HEK293T (cell line): Measurements from ENCODE around the gene CRIM1.

Experiments used
- CTCF ChIA-PET: fragments of 350-600 bp; formaldehyde crosslinking; extraction: SDS; loops from one replicate; lab custom pipeline; 2021; ENCODE audit warnings: antibody characterized with exemption, inconsistent platforms; lab: Yijun Ruan, JAX
- POLR2A ChIA-PET: fragments of 350-600 bp; formaldehyde crosslinking; extraction: SDS; loops from one replicate; lab custom pipeline; 2020; ENCODE audit warnings: antibody characterized with exemption, inconsistent platforms; lab: Yijun Ruan, JAX
- DNase-seq: peaks from one replicate; pipeline ENCODE4 v3.0.0; 2012; ENCODE audit warnings: mixed read lengths; ENCODE audit errors: extremely low spot score
- ARNT ChIP-seq: fragments of 450-650 bp; IDR thresholded peaks from 2 replicates; pipeline ENCODE4 v1.6.1; 2017; ENCODE audit warnings: mild to moderate bottlenecking
- BHLHE40 ChIP-seq: fragments of 450-650 bp; IDR thresholded peaks from 2 replicates; pipeline ENCODE4 v1.6.1; 2016; ENCODE audit warnings: mild to moderate bottlenecking, moderate library complexity, borderline replicate concordance
- CTBP1 ChIP-seq: fragments of 450-650 bp; IDR thresholded peaks from 2 replicates; pipeline ENCODE4 v1.6.1; 2016; ENCODE audit warnings: borderline replicate concordance
- ELF4 ChIP-seq: fragments of 450-650 bp; IDR thresholded peaks from 2 replicates; pipeline ENCODE4 v1.6.1; 2017; ENCODE audit warnings: antibody characterized with exemption
- FOXA1 ChIP-seq: fragments of 450-650 bp; IDR thresholded peaks from 2 replicates; pipeline ENCODE4 v1.6.1; 2016; ENCODE audit warnings: mild to moderate bottlenecking
- FOXK2 ChIP-seq: fragments of 450-650 bp; IDR thresholded peaks from 2 replicates; pipeline ENCODE4 v1.6.1; 2016; ENCODE audit warnings: mild to moderate bottlenecking
- FOXM1 ChIP-seq: fragments of 450-650 bp; IDR thresholded peaks from 2 replicates; pipeline ENCODE4 v1.6.1; 2017; ENCODE audit warnings: mild to moderate bottlenecking, borderline replicate concordance
- HDGF ChIP-seq: fragments of 450-650 bp; IDR thresholded peaks from 2 replicates; pipeline ENCODE4 v1.6.1; 2017; ENCODE audit warnings: antibody characterized with exemption, borderline replicate concordance
- L3MBTL2 ChIP-seq: fragments of 450-650 bp; conservative IDR thresholded peaks from 2 replicates; pipeline ENCODE4 v1.6.1; 2016; ENCODE audit warnings: mild to moderate bottlenecking
- LEF1 ChIP-seq: fragments of 450-650 bp; IDR thresholded peaks from 2 replicates; pipeline ENCODE4 v1.6.1; 2017; ENCODE audit warnings: mild to moderate bottlenecking, borderline replicate concordance
- NFRKB ChIP-seq: fragments of 450-650 bp; IDR thresholded peaks from 2 replicates; pipeline ENCODE4 v1.6.1; 2016; ENCODE audit warnings: mild to moderate bottlenecking, moderate library complexity
- PKNOX1 ChIP-seq: fragments of 450-650 bp; IDR thresholded peaks from 2 replicates; pipeline ENCODE4 v1.6.1; 2016
- SP1 ChIP-seq: fragments of 450-650 bp; IDR thresholded peaks from 2 replicates; pipeline ENCODE4 v1.6.1; 2017
- SUZ12 ChIP-seq: fragments of 450-650 bp; IDR thresholded peaks from 2 replicates; pipeline ENCODE4 v1.6.1; 2016; ENCODE audit warnings: mild to moderate bottlenecking
- TARDBP ChIP-seq: fragments of 450-650 bp; IDR thresholded peaks from 2 replicates; pipeline ENCODE4 v1.6.1; 2016
- ZNF384 ChIP-seq: fragments of 450-650 bp; IDR thresholded peaks from 2 replicates; pipeline ENCODE4 v1.6.1; 2016

CRIM1 gene

GRCh38 chr2:36497570-36498163 is 142.1 kb downstream of the CRIM1 start:
- TF ChIP-seq BHLHE40 (no peak), FOXM1 (no peak), NFRKB (no peak), ZNF384 (no peak)
- DNase-seq = no peak
- POLR2A ChIA-PET = no interaction called here
- CTCF ChIA-PET = no interaction called here

- TF ChIP-seq SP1 (no peak), SUZ12 (no peak), L3MBTL2 (no peak), ARNT (no peak), NFRKB (no peak), TARDBP (no peak), ZNF384 (no peak), PKNOX1 (no peak), FOXA1 (no peak), FOXK2 (no peak), ELF4 (no peak), HDGF (no peak), CTBP1 (no peak), FOXM1 (no peak), LEF1 (no peak), BHLHE40 (no peak)
- no peak for DNase-seq
- ChIA-PET CTCF (interaction anchor here (1.5 kb wide), 1 partner anchor 9 kb away, joined by 4 read pairs; no protein-coding TSS in a partner anchor), POLR2A (interaction anchor here (1.1 kb wide), 1 partner anchor 144 kb away, joined by 3 read pairs; the partner anchor contains the start of gene CRIM1)
These were observed 143.7 kb downstream of the CRIM1 start for GRCh38 chr2:36499128-36499820.

GRCh38 chr2:36500072-36500471 is 144.5 kb downstream of the CRIM1 start:
- CTCF ChIA-PET = interaction anchor here (0.7 to 1.5 kb wide), 2 partner anchors 9 to 150 kb away, joined by 4 read pairs; no protein-coding TSS in a partner anchor
- POLR2A ChIA-PET = interaction anchor here (1.1 kb wide), 1 partner anchor 144 kb away, joined by 3 read pairs; the partner anchor contains the start of gene CRIM1
- no peak for DNase-seq
- TF ChIP-seq ZNF384 (no peak), BHLHE40 (no peak), ARNT (no peak), PKNOX1 (no peak), SP1 (no peak), ELF4 (no peak), TARDBP (no peak), SUZ12 (no peak), LEF1 (no peak), NFRKB (no peak), FOXA1 (no peak), HDGF (no peak), CTBP1 (no peak), FOXM1 (no peak)

GRCh38 chr2:36502081-36502480 is 146.5 kb downstream of the CRIM1 start:
- DNase-seq = no peak
- ChIA-PET POLR2A (no interaction called here), CTCF (interaction anchor here (0.9 kb wide), 1 partner anchor 162 kb away, joined by 4 read pairs; no protein-coding TSS in a partner anchor)
- no peak for TF ChIP-seq LEF1
- TF ChIP-seq ELF4 = no peak

- ChIA-PET POLR2A (no interaction called here), CTCF (interaction anchor here (0.6 to 2.4 kb wide), 7 partner anchors 16 to 1268 kb away, joined by 3 to 6 read pairs (median 5); no protein-coding TSS in a partner anchor)
- no peak for TF ChIP-seq BHLHE40
- TF ChIP-seq L3MBTL2 = no peak
- no peak for TF ChIP-seq ELF4
- TF ChIP-seq NFRKB = no peak
- TF ChIP-seq TARDBP = no peak
- no peak for TF ChIP-seq HDGF
- no peak for TF ChIP-seq SUZ12
- no peak for TF ChIP-seq FOXM1
- TF ChIP-seq LEF1 = no peak
- TF ChIP-seq ARNT = no peak
- no peak for TF ChIP-seq PKNOX1
- TF ChIP-seq CTBP1 = no peak
- TF ChIP-seq SP1 = no peak
- TF ChIP-seq ZNF384 = no peak
- no peak for TF ChIP-seq FOXK2
- no peak for TF ChIP-seq FOXA1
- peak; percentile 63 for DNase-seq
These were observed 151.8 kb downstream of the CRIM1 start for GRCh38 chr2:36507408-36507812.

- no peak for DNase-seq
- ChIA-PET POLR2A (no interaction called here), CTCF (no interaction called here)
- TF ChIP-seq TARDBP (no peak), FOXK2 (no peak), SP1 (no peak), ELF4 (no peak), BHLHE40 (no peak), FOXM1 (no peak), ARNT (no peak), CTBP1 (no peak), FOXA1 (no peak), ZNF384 (no peak), LEF1 (no peak), HDGF (no peak), SUZ12 (no peak), PKNOX1 (no peak), NFRKB (no peak), L3MBTL2 (no peak)
These were observed 153.5 kb downstream of the CRIM1 start for GRCh38 chr2:36509075-36509474.
